T-helper 9 cell (primary cell): Measurements from ENCODE around the gene KRTAP1-1.
"Not testable (repeated sequence)": the region's sequence is repeated elsewhere in the genome, so short reads cannot be mapped to it uniquely, and the experiment has no call there.

ENCODE experiments used
- DNase-seq: peaks from one replicate; pipeline ENCODE4 v3.0.0-alpha.2; 2020

Gene KRTAP1-1

GRCh38 chr17:41055130-41055529 lies 13.9 kb upstream of the KRTAP1-1 start, which contains the start of gene KRTAP2-2:
KRTAP2-2 (minus strand) TSS chr17:41055230; CDS start chr17:41055211, 19 bp downstream.
- DNase-seq: not testable (repeated sequence)

- not testable (repeated sequence) for DNase-seq
Measured at GRCh38 chr17:41054556-41054955, 13.3 kb upstream of the KRTAP1-1 start.

DNA sequence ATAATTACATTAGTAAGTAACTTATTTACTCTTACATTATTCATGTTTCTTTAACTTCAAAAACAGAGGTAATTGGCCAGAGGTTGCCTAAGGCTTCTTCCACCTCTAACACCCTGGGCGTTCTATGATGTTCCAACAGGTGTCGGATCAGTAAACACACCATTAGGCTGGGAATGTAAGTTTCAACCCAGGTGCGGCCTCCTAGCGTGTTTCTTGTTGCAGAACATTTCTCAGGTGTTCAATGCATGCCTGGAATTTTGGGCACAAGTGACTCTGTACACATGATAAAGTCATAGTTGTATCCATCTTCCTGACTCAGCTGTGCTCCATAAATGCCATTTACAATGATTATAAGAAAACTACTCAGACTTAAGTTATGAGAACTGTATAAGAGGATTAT lies 12.8 kb upstream of the KRTAP1-1 start:
- DNase-seq: no peak

- no peak for DNase-seq
Measured at GRCh38 chr17:41052566-41052965, 11.3 kb upstream of the KRTAP1-1 start.

GRCh38 chr17:41049110-41049509 lies 7.9 kb upstream of the KRTAP1-1 start:
- DNase-seq: no peak

DNA sequence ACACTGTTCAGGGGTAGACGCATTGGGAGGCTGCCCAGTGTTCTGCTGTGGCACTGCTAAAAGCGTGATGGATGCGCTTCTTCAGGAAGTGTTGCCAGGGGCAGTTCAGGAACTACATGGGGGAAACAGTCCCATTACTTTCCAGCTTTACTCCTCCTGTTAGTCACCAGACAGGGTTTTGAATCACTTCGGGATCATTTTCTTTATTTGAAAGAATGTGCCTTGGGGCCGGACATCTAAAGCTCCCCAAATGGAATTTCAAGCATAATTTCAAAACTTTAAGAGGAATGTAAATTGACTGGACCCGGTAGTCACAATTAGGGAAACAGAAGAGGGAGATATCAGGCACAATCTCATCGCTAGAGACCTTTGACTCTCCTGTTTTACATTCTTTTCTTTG lies 7.2 kb upstream of the KRTAP1-1 start:
- no peak for DNase-seq

DNA sequence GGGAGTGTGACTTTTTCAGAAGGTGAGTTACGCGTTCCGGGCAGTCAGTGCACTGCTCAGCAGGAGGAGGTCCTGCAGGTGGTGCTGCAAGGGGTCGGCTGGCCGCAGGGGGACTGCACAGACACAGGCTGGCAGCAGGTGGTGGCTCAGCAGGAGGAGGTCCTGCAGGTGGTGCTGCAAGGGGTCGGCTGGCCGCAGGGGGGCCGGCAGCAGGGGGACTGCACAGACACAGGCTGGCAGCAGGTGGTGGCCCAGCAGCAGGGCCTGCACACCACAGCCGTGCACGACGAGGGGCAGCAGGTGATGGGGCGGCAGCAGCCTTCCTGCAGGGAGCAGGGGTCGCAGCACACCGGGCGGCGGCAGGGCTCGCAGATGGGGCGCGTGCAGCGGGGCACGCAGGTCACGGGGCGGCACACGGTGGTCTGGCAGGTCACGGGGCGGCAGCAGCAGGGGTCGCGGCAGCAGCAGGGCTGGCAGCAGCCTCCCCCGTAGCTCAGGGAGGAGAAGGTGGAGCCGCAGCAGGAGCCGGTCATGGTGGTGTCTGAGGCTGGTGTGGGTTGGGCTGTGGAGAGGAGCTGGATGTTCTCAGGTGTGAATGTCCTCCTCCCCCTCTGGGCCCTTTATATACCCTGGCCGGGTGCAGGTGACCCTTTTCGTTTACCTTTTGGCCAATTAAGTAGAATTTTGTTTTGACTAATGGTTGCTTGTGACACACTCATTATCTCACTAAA lies 5.7 kb upstream of the KRTAP1-1 start, which contains the start of gene KRTAP2-1:
Gene KRTAP2-1, minus strand, starts transcription at position 582 of the 731 bp plus-strand sequence. Its CDS starts 49 bp downstream, at position 533.
- DNase-seq: not testable (repeated sequence)

DNA sequence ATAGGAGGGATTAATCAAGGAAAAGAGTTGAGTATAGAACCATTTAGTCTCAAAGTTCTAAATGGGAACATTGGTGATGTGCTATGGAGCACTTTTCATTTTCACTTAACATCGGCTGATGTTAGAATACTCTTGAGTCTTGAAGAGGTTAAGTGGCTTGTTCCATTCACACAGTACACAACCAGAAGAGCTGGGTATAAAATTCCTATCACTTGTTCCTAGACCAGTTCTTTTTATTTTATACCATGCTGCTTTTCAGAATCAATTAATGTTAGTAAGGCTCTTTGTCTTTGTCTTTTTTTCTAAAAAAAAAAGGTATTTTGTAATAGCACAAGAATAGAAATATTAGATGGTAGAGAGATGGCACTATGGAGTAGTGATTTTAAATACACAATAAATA lies 1.7 kb upstream of the KRTAP1-1 start:
- DNase-seq: no peak

GRCh38 chr17:41037853-41038350 lies 3.3 kb downstream of the KRTAP1-1 start:
- DNase-seq: no peak

GRCh38 chr17:41034346-41034935 lies 6.8 kb downstream of the KRTAP1-1 start, which contains the start of gene KRTAP1-3:
KRTAP1-3 (minus strand) TSS chr17:41034874; CDS start chr17:41034821, 53 bp downstream.
- not testable (repeated sequence) for DNase-seq

DNA sequence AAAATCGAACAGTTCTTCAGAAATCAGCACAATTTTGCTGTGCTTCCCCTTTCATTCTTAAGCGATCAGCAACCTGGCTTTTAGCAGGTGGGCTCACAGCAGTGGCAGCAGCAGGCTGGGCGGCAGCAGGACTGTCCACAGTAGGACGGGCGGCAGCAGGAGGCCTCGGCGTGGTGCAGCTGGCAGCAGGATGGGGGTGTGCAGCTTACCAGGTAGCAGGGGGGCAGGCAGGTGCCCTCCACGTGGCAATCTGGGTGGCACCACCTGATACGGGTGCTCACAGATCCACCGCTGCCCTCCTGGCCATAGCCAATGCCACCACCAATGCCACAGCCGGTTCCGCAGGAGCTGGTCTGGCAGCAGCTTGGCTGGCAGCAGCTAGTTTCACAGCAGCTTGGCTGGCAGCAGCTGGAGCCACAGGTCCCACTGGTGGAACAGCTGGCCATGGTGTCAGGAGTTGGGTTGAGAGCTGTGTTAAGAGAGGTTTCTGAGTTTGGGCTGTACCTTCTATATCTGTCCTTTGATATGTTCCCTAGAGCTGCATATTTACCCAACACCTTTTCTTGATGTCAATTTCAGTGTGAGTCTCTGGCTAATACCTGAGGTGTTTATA lies 11.5 kb downstream of the KRTAP1-1 start, which contains the start of gene KRTAP1-4:
Gene KRTAP1-4, minus strand, starts transcription at position 563 of the 613 bp plus-strand sequence. Its CDS starts 117 bp downstream, at position 446.
- DNase-seq: no peak

- DNase-seq: no peak
Measured at GRCh38 chr17:41026715-41027471, 14.4 kb downstream of the KRTAP1-1 start, which contains the start of gene KRTAP1-5. KRTAP1-5 (minus strand) TSS chr17:41027208; CDS start chr17:41027155, 53 bp downstream.

- no peak for DNase-seq
Measured at GRCh38 chr17:41024697-41025096, 16.6 kb downstream of the KRTAP1-1 start.

DNA sequence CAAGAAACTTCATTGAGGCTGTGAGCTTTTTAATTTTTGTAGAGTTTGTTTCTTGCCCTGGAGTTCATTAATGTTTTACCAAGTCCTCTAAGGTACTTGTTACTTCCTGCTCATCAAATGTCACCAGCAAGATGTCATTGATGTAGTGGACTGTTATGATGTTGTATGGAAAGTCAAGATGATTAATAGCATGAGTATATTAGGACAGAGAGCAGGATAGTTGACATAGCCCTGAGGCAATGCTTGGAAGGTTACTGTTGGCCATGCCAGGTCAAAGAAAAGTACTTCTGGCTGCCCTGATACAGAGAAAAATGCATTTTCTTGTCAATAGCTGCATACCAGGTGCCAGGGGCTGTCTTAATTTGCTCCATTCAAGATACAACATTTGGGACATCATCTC lies 20.9 kb downstream of the KRTAP1-1 start:
- no peak for DNase-seq

DNA sequence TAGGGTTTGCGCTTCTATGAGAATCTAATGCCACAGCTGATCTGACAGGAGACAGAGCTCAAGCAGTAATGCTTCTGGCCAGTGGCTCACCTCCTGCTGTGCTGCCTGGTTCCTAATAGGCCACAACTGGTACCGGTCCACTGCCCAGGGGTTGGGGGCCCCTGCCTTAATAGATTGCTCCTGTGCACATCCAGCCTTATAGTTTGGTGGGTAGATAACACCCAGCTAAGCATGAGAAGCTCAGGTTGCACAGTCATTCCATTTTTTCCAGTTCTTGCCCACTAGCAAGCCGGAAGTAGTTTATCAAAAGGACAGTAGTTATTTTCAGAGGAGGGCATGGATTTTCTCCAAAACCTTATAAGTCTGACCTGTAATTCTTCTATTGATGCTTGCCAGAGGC lies 21.8 kb downstream of the KRTAP1-1 start:
- no peak for DNase-seq

DNA sequence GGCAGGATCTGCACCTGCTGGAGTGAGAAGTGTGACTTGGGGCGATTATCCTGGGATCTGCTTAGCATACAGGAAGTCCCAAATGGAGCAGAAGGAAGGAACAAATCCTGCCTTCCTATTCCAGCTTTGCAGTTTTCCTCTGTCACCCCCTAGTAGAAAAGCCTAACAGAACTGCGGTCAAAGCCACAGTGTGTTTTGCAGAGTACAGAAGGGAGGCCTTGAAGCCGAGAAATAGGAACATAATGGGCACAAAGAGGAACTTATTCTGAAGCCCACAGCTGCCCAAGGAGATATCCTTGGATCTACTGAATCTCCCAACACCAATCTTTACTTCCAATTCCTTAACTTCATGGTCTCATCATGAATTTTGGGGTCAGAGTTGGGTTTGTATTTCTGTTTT lies 22.7 kb downstream of the KRTAP1-1 start:
- no peak for DNase-seq

DNA sequence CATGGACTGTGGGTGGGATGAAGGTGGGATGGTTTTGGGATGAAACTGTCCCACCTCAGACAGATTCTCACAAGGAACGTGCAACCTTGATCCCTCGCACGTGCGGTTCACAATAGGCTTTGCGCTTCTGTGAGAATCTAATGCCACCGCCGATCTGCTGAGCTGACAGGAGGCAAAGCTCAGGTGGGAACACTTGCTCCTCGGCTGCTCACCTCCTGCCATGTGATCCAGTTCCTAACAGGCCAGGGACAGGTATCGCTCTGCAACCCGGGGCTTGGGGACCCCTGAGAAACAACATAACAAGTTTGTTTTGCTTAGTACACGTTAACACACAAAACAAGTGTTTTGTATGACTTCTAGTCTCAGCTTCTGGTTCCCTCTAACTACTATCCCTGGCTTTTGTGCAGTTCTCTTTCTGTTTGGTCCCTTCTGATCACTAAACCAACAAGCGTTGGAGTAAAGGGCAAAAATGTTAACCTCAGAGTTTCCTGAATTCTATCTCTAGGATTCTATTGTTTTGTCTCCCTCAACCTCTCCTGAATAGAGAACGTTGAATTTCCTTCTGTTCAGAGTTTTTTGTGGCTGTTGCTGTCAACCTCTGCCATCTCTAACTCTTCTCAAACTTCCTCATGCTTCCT lies 24.6 kb downstream of the KRTAP1-1 start:
- no peak for DNase-seq

GRCh38 chr17:41015454-41015853 lies 25.8 kb downstream of the KRTAP1-1 start:
- no peak for DNase-seq

DNA sequence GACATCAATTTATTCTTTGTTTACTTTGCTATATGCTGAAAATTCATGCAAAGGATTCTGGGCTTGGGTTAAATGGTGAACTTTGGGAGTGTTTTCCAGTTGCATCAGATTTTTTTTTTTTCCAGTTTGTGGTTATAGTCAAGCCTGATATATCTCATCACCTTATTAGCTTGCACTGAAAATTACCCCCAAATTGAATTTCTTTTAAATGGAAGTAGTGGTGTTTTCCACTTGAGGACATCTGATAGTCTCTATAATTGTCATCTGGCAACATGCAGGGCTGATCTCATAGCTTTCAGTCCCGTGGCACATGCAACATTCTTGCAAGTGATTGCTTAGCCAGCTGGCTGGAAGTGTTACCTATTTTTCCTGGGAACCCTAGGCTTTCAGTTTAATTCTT lies 27.6 kb downstream of the KRTAP1-1 start:
- no peak for DNase-seq

DNA sequence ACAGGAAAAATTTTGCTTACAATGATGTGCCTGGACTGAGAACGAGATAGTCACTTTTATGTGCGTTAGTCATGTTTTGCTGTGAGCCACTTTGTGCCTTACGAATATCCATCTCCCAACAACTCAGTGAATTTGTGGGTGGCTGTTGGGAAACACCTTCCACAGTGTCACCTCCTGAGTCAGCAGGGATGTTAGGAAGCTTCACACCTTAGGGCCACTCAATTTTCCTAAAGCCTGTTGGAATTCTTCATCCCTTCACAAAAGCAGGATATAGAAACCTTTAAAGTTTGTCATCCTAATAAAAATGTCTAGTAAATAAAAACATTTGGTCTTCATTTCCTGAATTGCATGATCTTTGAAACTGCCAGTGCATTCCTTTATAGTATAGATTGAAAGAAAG lies 28.1 kb downstream of the KRTAP1-1 start:
- no peak for DNase-seq

DNA sequence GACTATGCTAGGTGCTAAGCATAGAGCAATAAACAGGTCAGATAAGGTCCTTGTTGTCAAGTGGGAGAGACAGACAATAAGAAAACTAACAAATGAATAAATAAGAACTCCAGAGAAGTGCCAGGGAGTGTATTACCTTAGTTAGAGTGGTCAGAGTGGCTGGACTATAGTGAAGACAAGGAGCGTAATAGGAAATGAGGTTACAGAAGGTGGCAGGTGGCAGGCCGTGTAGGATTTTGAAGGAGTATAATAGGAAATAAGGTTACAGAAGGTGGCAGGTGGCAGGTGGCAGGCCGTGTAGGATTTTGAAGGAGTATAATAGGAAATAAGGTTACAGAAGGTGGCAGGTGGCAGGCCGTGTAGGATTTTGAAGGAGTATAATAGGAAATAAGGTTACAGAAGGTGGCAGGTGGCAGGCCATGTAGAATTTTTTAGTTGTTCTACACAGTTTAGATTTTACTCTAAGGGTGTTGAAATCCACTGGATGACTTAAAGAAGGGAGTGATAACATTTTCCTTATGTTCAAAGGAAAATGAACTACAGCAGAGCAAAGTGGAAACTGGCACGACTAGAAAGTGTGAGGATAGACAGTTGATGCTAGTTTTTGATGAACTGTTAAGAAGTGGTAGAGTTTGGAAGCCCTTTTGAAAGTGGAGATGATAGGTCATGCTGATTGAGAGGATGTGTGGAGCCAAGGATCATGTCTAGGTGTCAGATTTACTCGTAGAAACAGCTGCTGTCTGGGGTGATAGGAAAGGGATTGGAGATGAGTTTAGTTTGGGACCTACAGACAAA lies 28.7 kb downstream of the KRTAP1-1 start:
- no peak for DNase-seq
